ENCODE results near the gene NEDD4L.
"Not testable (repeated sequence)": the region's sequence is repeated elsewhere in the genome, so short reads cannot be mapped to it uniquely, and the experiment has no call there.

The NEDD4L gene

DNA sequence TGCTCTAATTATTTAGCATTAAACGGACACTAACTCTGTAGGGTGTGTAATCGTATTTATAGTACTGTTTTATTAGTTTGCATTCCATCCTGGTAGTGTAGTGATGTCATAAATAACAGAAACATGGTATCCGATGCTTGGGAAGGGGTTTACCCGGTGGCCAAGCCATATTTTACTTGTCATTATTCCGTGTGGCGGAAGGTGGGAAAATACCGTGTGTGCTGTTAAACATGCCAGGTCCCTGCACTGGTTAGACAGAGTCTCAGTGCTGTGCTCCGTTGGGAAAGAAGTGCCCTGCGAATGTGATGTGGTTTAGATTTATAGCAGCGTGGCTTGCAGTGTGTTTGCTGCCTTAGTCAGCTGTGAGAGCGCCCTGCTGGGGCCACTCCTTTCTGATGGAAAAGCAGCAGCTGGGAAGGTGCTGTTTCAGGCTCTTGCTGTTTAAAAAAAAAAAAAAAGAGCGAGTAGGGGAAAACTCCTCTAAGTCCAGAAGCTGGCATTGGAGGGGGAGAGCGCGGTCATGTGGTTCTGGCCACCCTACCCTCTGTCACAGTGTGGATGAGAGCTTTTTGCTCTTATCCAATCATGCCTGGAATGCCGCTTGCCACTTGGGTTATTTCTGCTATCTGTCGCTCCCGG, 211.0 kb downstream of the NEDD4L start:
- no peaks in the 10 kb centered on the region; the same call in 1 of the 2 replicates for H3K36me3 ChIP-seq (ENCODE audit: control insufficient read depth, insufficient read depth, low read length)
- H3K9me3 ChIP-seq (ENCODE audit: control insufficient read depth, insufficient read depth, low read depth, low read length), result no peaks in the 10 kb centered on the region
- H3K9ac ChIP-seq (ENCODE audit: low read length), result no peak overlapping the region
- no peak overlapping the region for H3K27ac ChIP-seq (ENCODE audit: low read depth, low read length)
- no peaks in the 10 kb centered on the region for H3K27me3 ChIP-seq (ENCODE audit: control insufficient read depth, insufficient read depth, low read length)
- peaks cover 44% of the 10 kb centered on the region for H3K4me1 ChIP-seq (ENCODE audit: control insufficient read depth, insufficient read depth, low read length)
- H3K4me3 ChIP-seq (ENCODE audit: low read depth, low read length), result peak overlapping the region; percentile 42

DNA sequence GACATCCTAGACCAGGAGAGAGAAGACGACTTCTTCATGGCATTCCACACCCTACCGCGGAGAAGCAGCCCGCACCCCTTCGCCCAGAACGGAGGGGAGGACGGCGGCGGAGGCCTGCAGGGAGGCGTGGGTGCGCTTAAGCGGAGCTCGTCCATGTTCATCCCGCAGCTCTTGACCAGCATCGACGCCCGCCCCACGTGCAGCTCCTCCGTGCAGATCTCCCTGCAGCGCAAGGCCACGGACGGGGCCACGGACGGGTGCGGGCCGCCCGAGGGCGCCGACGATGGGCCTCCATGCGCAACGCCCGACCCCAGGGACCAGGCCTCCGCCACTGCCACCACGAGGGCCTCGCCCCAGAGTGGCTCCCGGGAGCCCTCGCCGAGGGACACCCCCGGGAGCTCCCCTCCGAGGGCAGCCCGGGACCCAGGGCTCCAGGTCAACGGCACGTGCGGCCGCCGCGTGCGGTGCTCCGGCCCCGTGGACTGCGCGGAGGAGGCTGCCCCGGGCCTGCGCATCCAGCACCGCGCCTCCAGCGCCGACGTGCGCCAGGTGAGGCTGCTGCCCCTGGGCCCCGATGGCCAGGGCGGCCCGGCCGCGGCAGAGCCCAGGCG, 211.8 kb downstream of the NEDD4L start:
- Histone ChIP-seq H3K9ac (ENCODE audit: low read length) (no peak overlapping the region), H3K27ac (ENCODE audit: low read depth, low read length) (no peak overlapping the region), H3K4me1 (ENCODE audit: control insufficient read depth, insufficient read depth, low read length) (peaks cover 44% of the 10 kb centered on the region), H3K9me3 (ENCODE audit: control insufficient read depth, insufficient read depth, low read depth, low read length) (no peaks in the 10 kb centered on the region), H3K36me3 (ENCODE audit: control insufficient read depth, insufficient read depth, low read length) (no peaks in the 10 kb centered on the region; the same call in 1 of the 2 replicates), H3K4me3 (ENCODE audit: low read depth, low read length) (no peak overlapping the region), H3K27me3 (ENCODE audit: control insufficient read depth, insufficient read depth, low read length) (no peaks in the 10 kb centered on the region)

DNA sequence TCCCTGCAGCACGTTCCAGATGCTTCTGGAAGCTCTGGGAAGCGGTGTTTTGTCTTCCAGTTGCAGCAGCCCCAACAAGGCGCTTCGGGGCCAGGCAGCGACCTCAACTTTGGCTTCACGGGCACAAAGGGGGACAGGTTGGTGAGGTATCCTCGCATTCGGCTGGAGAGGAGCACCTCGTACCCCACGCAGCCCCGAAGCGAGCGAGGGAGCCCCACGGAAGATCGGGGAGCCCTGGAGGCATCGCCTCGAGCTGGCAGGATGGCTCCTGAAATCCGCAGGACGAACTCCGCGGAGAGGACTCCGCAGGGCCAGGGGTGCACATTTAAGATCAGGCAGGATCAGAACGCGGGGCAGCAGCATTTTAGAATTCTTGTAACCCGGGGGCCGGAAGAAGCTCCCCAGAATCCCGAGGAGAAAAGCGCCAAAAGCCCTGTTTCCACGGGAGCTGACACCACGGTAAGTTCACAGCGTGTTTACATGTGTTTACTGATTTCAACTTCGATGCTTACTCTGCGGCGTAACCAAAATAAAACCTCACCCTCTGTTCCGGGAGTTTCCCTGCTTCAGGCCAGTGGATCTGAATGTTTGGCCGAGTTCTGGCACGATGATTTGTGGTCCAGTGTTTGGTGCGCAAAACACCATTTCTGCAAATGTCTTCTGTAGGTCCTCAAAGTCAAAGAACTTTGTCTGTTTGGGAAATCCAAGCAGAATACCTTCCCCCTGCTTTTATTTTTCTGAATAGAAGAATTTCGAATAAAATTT, 212.5 kb downstream of the NEDD4L start:
- H3K4me1 ChIP-seq (ENCODE audit: control insufficient read depth, insufficient read depth, low read length), result peaks cover 43% of the 10 kb centered on the region
- H3K27ac ChIP-seq (ENCODE audit: low read depth, low read length), result no peak overlapping the region
- no peak overlapping the region for H3K4me3 ChIP-seq (ENCODE audit: low read depth, low read length)
- no peaks in the 10 kb centered on the region for H3K9me3 ChIP-seq (ENCODE audit: control insufficient read depth, insufficient read depth, low read depth, low read length)
- H3K27me3 ChIP-seq (ENCODE audit: control insufficient read depth, insufficient read depth, low read length), result no peaks in the 10 kb centered on the region
- H3K9ac ChIP-seq (ENCODE audit: low read length), result no peak overlapping the region
- H3K36me3 ChIP-seq (ENCODE audit: control insufficient read depth, insufficient read depth, low read length), result no peaks in the 10 kb centered on the region; the same call in 1 of the 2 replicates

DNA sequence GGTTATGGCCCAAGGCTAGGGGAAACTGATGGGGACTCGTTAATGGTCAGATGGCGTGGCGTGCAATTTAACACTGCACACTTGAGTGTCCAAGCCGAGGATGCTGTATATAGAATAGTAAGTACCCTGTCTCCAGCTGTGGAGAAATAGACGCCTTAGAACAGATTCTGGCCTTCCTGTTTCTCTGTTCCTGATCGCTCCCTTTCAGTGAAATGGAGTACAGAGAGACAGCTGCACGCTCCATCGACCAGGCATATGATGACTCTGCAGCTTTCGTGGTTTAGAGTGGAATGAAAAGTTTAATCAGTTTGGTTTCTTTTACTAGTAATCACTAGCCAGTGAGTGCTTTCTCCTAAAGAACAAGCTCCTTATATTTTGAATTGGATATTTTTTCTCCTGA, 213.4 kb downstream of the NEDD4L start:
- Histone ChIP-seq H3K9ac (ENCODE audit: low read length) (no peak overlapping the region), H3K4me3 (ENCODE audit: low read depth, low read length) (no peak overlapping the region), H3K4me1 (ENCODE audit: control insufficient read depth, insufficient read depth, low read length) (peaks cover 42% of the 10 kb centered on the region), H3K9me3 (ENCODE audit: control insufficient read depth, insufficient read depth, low read depth, low read length) (no peaks in the 10 kb centered on the region), H3K27ac (ENCODE audit: low read depth, low read length) (no peak overlapping the region), H3K27me3 (ENCODE audit: control insufficient read depth, insufficient read depth, low read length) (no peaks in the 10 kb centered on the region), H3K36me3 (ENCODE audit: control insufficient read depth, insufficient read depth, low read length) (no peaks in the 10 kb centered on the region; the same call in 1 of the 2 replicates)

DNA sequence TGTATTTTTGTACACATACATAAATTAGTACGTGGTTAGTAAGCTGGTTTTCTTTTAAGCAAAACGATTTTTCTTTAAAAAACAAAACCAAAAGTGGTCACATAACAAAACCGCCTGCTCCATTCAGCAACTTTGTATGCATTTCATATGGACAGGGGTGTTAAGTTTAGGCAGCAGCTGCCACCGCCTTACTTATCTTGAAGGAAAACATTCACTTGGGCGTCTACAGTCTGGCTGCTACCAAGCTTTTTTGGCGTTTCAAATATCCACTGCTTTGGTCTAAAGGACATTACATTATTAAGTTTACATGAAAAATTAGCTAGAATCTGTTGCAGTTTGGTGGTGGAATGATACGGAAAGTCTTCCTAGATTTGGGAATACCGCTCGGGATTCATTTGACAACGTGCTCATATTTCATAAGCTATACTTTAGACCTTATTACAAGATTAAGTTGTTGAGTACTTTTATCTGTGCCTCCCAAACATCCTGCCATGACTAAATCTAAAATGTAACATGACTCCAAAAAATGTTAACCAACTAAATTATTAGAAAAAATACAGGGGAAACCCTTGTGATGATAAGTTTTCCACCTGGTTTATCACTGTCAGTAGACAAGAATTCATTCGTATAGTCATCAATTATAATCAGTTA, 214.8 kb downstream of the NEDD4L start:
- H3K9ac ChIP-seq (ENCODE audit: low read length), result no peak overlapping the region
- no peaks in the 10 kb centered on the region; the same call in 1 of the 2 replicates for H3K36me3 ChIP-seq (ENCODE audit: control insufficient read depth, insufficient read depth, low read length)
- no peaks in the 10 kb centered on the region for H3K27me3 ChIP-seq (ENCODE audit: control insufficient read depth, insufficient read depth, low read length)
- H3K27ac ChIP-seq (ENCODE audit: low read depth, low read length), result no peak overlapping the region
- no peaks in the 10 kb centered on the region for H3K9me3 ChIP-seq (ENCODE audit: control insufficient read depth, insufficient read depth, low read depth, low read length)
- H3K4me3 ChIP-seq (ENCODE audit: low read depth, low read length), result no peak overlapping the region
- H3K4me1 ChIP-seq (ENCODE audit: control insufficient read depth, insufficient read depth, low read length), result peaks cover 43% of the 10 kb centered on the region

DNA sequence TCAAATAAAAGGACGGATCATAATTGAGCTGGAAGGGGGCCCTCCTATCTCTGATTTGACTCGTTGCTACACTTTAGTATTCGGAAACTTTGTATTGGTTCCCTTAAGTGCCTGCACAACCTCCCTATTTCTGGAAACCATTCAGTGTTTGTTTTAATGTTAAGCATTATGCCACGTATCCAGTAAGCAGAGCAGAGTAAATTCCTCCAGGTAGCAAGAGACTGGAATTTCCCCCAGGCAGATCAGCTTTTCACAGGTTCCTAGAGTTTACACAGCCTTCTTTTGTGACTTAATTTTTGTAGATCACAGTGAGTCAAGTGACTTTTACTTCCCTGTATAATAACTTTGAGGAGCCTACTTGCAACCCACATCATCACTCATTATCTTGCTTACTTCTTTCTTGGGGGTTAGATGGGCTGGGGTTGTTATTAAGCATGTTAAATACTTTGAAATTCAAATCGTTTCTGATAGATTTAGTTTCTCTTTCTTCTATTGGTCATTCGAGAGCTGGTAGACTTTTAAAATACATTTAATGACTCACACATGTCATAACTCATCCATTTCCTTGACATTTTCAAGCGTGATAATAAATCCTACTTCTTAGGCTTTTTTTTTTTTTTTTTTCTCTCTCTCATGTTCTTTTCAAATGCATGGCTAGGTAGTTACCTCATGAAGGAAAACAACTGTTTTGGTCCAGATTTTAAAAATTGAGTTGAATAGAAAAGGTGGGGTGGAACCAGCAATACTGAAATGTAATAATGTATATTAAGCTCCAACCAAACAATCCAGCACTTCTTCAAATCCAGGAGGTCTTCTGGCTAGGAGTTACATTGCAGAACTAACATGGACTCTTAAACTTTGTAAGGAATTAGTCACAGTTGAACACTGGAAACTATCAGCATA, 219.3 kb downstream of the NEDD4L start:
- no peaks in the 10 kb centered on the region for H3K36me3 ChIP-seq (ENCODE audit: control insufficient read depth, insufficient read depth, low read length)
- no peaks in the 10 kb centered on the region for H3K9me3 ChIP-seq (ENCODE audit: control insufficient read depth, insufficient read depth, low read depth, low read length)
- H3K27ac ChIP-seq (ENCODE audit: low read depth, low read length), result 0 out of 2 replicates have a peak overlapping the region, but pooled peaks have one; percentile 30
- H3K4me3 ChIP-seq (ENCODE audit: low read depth, low read length), result no peak overlapping the region
- peaks cover 24% of the 10 kb centered on the region for H3K4me1 ChIP-seq (ENCODE audit: control insufficient read depth, insufficient read depth, low read length)
- H3K27me3 ChIP-seq (ENCODE audit: control insufficient read depth, insufficient read depth, low read length), result no peaks in the 10 kb centered on the region
- no peak overlapping the region for H3K9ac ChIP-seq (ENCODE audit: low read length)

DNA sequence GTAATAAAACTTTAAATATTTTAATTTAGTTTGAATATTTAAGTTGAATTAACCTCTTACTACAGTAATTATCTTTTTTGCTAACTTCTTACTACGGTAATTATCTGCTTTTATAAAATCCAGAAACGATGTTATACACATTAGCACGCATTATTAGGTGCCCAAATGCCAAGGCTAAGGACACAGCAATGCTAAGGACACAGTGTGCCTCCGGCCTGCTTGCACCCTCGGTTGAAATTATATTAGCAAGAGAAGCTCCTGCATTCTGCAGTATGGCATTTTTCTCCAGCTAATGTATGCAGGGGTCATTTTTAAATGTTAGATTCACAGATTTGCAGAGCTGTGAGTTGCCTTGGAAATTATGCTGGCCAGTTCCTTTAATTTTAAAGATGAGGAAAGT, 220.0 kb downstream of the NEDD4L start:
- H3K27ac ChIP-seq (ENCODE audit: low read depth, low read length), result no peak overlapping the region
- no peaks in the 10 kb centered on the region for H3K27me3 ChIP-seq (ENCODE audit: control insufficient read depth, insufficient read depth, low read length)
- no peak overlapping the region for H3K9ac ChIP-seq (ENCODE audit: low read length)
- H3K9me3 ChIP-seq (ENCODE audit: control insufficient read depth, insufficient read depth, low read depth, low read length), result no peaks in the 10 kb centered on the region
- peaks cover 29% of the 10 kb centered on the region for H3K4me1 ChIP-seq (ENCODE audit: control insufficient read depth, insufficient read depth, low read length)
- H3K36me3 ChIP-seq (ENCODE audit: control insufficient read depth, insufficient read depth, low read length), result no peaks in the 10 kb centered on the region
- H3K4me3 ChIP-seq (ENCODE audit: low read depth, low read length), result no peak overlapping the region

DNA sequence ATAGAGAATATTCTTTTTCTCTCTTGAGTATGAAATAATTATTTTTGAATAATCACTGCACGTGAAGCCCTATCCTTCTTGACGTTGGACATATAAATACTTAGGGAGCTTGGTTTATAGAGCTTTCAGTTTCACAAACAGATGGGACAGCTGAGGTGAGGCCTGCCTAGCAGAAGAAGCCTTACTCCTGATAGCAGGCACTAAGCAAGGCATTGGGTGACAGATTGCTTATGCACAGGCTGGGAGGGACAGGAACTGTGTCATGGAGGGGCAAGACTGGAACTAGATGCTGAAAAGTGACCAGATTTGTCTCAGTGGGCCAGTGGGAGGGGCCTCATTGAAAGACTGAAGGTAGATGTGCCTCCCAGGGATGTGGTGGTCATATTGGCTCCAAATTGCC, 220.8 kb downstream of the NEDD4L start:
- Histone ChIP-seq H3K36me3 (ENCODE audit: control insufficient read depth, insufficient read depth, low read length) (no peaks in the 10 kb centered on the region), H3K27ac (ENCODE audit: low read depth, low read length) (no peak overlapping the region), H3K4me1 (ENCODE audit: control insufficient read depth, insufficient read depth, low read length) (peaks cover 25% of the 10 kb centered on the region), H3K27me3 (ENCODE audit: control insufficient read depth, insufficient read depth, low read length) (no peaks in the 10 kb centered on the region), H3K4me3 (ENCODE audit: low read depth, low read length) (no peak overlapping the region), H3K9me3 (ENCODE audit: control insufficient read depth, insufficient read depth, low read depth, low read length) (no peaks in the 10 kb centered on the region), H3K9ac (ENCODE audit: low read length) (no peak overlapping the region)

DNA sequence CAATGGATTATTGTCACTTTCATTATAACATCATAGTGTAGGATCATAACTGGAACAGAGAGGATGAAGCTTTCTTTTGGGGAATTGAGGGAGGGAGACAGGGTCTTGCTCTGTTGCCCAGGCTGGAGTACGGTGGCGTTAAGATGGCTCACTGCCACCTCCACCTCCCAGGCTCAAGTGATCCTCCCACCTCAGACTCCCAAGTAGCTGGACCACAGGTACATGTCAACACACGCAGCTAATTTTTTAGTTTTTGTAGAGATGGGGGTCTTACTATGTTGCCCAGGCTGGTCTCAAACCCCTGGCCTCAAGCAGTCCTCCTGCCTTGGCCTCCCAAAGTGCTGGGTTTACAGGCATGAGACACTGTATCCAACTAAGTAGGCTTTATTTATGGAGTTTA, 221.5 kb downstream of the NEDD4L start:
- H3K36me3 ChIP-seq (ENCODE audit: control insufficient read depth, insufficient read depth, low read length); H3K4me3 ChIP-seq (ENCODE audit: low read depth, low read length); H3K27me3 ChIP-seq (ENCODE audit: control insufficient read depth, insufficient read depth, low read length); H3K9ac ChIP-seq (ENCODE audit: low read length); H3K27ac ChIP-seq (ENCODE audit: low read depth, low read length); H3K9me3 ChIP-seq (ENCODE audit: control insufficient read depth, insufficient read depth, low read depth, low read length): not testable (repeated sequence)
- H3K4me1 ChIP-seq (ENCODE audit: control insufficient read depth, insufficient read depth, low read length), result peaks cover 25% of the 10 kb centered on the region

DNA sequence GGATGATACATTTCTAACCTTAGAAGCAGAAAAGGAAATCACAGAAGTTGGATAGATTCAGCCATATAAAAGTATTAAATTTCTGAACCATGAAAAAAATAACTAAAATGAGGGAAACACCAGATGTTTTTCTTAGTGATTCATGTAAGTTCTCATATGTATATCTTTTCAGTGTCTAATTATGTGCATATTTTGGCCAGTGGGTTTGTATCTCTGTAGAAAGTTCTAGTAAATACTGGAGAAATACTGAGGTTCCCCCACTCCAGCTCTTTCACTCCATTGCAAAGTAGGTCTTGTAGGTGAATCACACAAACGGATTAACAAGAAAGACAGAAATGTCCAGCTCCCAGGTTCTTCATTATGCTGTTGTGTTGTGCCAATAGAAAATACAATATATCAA, 222.3 kb downstream of the NEDD4L start:
- Histone ChIP-seq H3K4me1 (ENCODE audit: control insufficient read depth, insufficient read depth, low read length) (peaks cover 25% of the 10 kb centered on the region), H3K27me3 (ENCODE audit: control insufficient read depth, insufficient read depth, low read length) (no peaks in the 10 kb centered on the region), H3K9ac (ENCODE audit: low read length) (no peak overlapping the region), H3K9me3 (ENCODE audit: control insufficient read depth, insufficient read depth, low read depth, low read length) (no peaks in the 10 kb centered on the region), H3K4me3 (ENCODE audit: low read depth, low read length) (no peak overlapping the region), H3K36me3 (ENCODE audit: control insufficient read depth, insufficient read depth, low read length) (no peaks in the 10 kb centered on the region), H3K27ac (ENCODE audit: low read depth, low read length) (no peak overlapping the region)

Measured in HUES6 (cell line).